Bronchial epithelial cell (primary cell): Measurements from ENCODE around the gene SH3GL2. TPM values are rescaled to one million over a fixed set of nuclear protein-coding genes. Genes with fewer than 3 reads are reported as not detected.
A peak's percentile ranks its signal among the peaks of the same experiment; 100 is the strongest.

Experiments
- DNase-seq: peaks from one replicate; pipeline ENCODE4 v3.0.0-alpha.2; 2010; ENCODE audit warnings: low read depth
- FAIRE-seq: peaks from 2 replicates; lab custom pipeline; 2011; peaks lifted over from hg19 to GRCh38; lab: Jason Lieb, UNC
- H3K27me3 ChIP-seq: 2 replicates; pipeline ENCODE4 v1.5.1; 2011; ENCODE audit warnings: low read length; ENCODE audit not compliant: control insufficient read depth, insufficient read depth
- H3K36me3 ChIP-seq: 2 replicates; pipeline ENCODE4 v1.5.1; 2011; ENCODE audit warnings: low read length; ENCODE audit not compliant: control insufficient read depth, insufficient read depth
- H3K4me3 ChIP-seq: 2 replicates; pipeline ENCODE4 v1.5.1; 2011; ENCODE audit warnings: mild to moderate bottlenecking, low read depth, low read length, control low read depth
- total RNA-seq: library from RNA; depleted of rRNA; stranded (reverse); fragments of >200 nt; gene quantifications from 2 replicates; pipeline ENCODE4 v1.2.1, GENCODE V29; 2014
- TF ChIP-seq, protein P1 (sequence below): IDR thresholded peaks from 2 replicates; pipeline ENCODE4 v1.5.1; 2011; ENCODE audit warnings: mild to moderate bottlenecking, moderate library complexity, low read length, control low read depth, inconsistent platforms; ENCODE audit not compliant: insufficient read depth, severe bottlenecking

The SH3GL2 gene
- total RNA-seq, 1 donor from 2014 or later, result not detected

DNA sequence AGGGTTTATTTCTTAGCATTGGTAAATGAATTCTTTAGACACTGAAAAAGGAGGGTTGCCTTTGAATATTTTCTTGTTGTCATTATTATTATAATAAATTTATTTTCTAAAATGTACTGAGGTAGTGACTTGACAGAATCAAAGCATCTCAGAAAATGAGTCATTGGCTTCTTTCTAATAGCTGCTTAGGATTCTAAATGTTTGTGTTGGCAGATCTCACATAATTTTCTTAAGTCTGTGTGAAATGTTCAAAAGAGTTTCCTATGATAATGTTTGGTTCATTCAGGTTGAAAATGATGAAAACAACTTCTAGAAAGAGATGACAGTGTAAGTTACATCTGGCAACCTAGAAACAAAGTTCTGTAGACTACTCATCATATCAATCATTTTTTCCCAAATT lies 69.7 kb downstream of the SH3GL2 start:
- Histone ChIP-seq H3K27me3 (no peaks in the 10 kb centered on the region), H3K36me3 (no peaks in the 10 kb centered on the region), H3K4me3 (no peak overlapping the region)
- TF ChIP-seq, protein P1, sequence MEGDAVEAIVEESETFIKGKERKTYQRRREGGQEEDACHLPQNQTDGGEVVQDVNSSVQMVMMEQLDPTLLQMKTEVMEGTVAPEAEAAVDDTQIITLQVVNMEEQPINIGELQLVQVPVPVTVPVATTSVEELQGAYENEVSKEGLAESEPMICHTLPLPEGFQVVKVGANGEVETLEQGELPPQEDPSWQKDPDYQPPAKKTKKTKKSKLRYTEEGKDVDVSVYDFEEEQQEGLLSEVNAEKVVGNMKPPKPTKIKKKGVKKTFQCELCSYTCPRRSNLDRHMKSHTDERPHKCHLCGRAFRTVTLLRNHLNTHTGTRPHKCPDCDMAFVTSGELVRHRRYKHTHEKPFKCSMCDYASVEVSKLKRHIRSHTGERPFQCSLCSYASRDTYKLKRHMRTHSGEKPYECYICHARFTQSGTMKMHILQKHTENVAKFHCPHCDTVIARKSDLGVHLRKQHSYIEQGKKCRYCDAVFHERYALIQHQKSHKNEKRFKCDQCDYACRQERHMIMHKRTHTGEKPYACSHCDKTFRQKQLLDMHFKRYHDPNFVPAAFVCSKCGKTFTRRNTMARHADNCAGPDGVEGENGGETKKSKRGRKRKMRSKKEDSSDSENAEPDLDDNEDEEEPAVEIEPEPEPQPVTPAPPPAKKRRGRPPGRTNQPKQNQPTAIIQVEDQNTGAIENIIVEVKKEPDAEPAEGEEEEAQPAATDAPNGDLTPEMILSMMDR, result no peak
- FAIRE-seq, result no peak
- no peak for DNase-seq

DNA sequence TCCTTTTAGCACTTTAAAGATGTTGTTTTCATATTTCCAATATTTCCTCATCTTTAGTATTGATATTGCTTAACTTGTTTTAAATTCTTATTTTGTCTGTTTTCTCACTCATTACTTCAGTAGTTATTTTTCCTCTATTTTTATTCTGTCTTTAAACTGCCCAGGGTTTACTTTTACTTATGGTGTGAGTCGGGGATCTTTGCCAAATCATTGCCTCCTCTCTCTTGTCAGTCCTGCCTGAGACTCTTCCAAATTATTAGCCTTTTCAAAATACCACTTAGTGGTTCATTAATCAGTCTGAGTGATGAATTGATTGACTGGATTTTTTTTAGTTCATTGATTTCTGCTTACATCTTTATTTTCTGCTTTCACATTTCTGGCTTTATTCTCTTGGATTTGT lies 72.9 kb downstream of the SH3GL2 start:
- TF ChIP-seq, protein P1, result no peak
- FAIRE-seq, result no peak
- DNase-seq, result no peak

DNA sequence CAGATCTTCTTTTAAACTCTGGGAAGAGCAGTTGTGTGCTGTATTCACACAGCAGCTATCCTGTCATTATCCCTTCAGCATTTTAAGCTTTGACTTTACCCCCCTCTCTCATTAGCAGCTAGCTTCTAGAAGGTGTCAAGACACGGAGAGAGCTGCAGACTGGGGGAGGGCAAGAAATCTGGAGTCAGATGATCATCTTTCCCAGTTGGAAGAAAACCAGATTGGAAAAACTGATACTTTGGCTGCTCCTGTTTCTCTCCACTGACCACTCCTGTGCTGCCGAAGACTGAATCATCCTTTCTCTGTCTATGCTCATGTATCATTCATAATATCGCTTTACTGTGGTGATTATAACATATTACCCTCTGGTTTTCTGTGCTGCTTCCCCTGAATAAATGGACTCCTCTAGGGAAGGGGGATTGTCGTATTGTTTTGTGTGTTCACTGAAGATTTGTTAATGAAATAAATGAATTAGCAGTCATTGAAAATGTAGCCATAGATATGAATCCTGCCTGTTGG lies 75.1 kb downstream of the SH3GL2 start:
- TF ChIP-seq, protein P1, result no peak
- DNase-seq (no peak), FAIRE-seq (peak; percentile 81)
- Histone ChIP-seq H3K36me3 (no peaks in the 10 kb centered on the region), H3K4me3 (no peak overlapping the region), H3K27me3 (no peaks in the 10 kb centered on the region)

More for the DNA sequence above, 72.9 kb downstream of the SH3GL2 start:
- Histone ChIP-seq H3K4me3 (no peak overlapping the region), H3K27me3 (no peaks in the 10 kb centered on the region), H3K36me3 (no peaks in the 10 kb centered on the region)

DNA sequence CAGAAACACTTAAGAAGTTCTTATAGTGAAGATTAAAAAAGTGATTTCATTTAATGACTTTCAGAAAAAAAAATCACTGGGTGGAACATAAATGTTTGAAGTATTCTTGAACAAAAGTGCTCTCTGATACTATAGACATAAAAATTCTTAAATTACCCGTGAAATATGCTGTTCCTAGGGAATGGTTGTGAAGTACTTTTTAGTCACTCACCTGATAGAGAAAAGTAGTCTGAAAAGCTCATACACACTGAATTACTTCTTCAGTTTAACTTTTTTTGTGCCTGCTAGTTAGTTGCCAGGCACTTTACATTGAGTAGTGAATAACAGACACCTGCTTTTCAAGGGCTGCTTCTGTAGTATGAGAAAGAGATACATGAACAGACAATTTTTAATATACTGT lies 78.0 kb downstream of the SH3GL2 start:
- DNase-seq, result no peak
- Histone ChIP-seq H3K36me3 (no peaks in the 10 kb centered on the region), H3K4me3 (no peak overlapping the region), H3K27me3 (no peaks in the 10 kb centered on the region)
- TF ChIP-seq, protein P1, result no peak
- FAIRE-seq, result no peak

DNA sequence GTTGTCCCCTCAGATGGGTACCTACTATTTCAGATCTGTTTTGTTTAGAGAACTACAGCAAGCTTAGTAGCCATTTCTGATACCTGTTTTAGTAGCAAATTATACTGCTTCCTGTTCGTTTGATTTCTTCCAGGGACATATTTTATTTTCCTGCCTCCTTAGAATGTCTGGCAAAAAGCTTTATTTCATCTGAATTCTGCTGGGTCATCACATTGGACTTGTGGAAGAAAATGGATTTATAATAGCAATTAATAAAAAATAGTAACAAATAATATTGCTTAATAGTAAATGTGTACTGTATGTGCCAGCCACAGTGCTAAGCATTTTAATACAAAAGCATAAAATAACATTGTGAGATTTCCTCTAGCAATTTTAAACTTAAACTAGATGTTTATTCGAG lies 79.4 kb downstream of the SH3GL2 start:
- Histone ChIP-seq H3K36me3 (no peaks in the 10 kb centered on the region), H3K27me3 (no peaks in the 10 kb centered on the region), H3K4me3 (no peak overlapping the region)
- FAIRE-seq (no peak), DNase-seq (no peak)
- TF ChIP-seq, protein P1, result no peak

DNA sequence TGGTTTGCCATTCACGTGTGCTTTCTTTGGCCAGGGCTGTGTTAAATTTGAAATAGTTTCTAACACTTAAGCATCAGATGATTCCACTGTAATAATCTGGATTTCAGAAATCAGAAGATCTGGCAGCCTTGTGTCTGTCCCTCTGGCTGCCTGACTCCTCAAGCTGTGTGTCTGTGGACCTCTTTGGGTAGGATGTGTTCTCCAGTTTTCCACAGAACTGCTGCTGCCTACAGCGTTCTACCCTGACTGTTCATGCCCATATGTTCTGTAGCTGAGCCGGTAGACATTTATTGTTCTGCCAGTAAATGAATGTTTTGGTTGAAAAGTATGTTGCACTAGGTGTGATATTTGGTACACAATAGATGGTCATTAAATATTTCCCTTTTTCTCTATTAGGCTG lies 81.3 kb downstream of the SH3GL2 start:
- DNase-seq (no peak), FAIRE-seq (no peak)
- no peaks in the 10 kb centered on the region for H3K27me3 ChIP-seq
- H3K36me3 ChIP-seq, result no peaks in the 10 kb centered on the region
- TF ChIP-seq, protein P1, result no peak
- no peak overlapping the region for H3K4me3 ChIP-seq
